ENCODE measurements around the gene MAGEA6.
"Not testable (repeated sequence)": the region's sequence is repeated elsewhere in the genome, so short reads cannot be mapped to it uniquely, and the experiment has no call there.

Gene MAGEA6

GRCh38 chrX:152769549-152770289 is at the start of gene MAGEA6:
TSS of gene MAGEA6 (minus strand) at chrX:152769689. CDS start at chrX:152767650, 2,039 bp downstream.
- DNase-seq (ENCODE audit: low read depth in 2 of 2) = not testable (repeated sequence)

- DNase-seq (ENCODE audit: low read depth in 2 of 2) = no peak
Measured at GRCh38 chrX:152819266-152819665, 49.8 kb upstream of the MAGEA6 start.

- no peak for DNase-seq (ENCODE audit: low read depth in 2 of 2)
Measured at GRCh38 chrX:152818356-152818755, 48.9 kb upstream of the MAGEA6 start.

GRCh38 chrX:152817078-152817764 is 47.7 kb upstream of the MAGEA6 start:
- no peak for DNase-seq (ENCODE audit: low read depth in 2 of 2)

- DNase-seq (ENCODE audit: low read depth in 2 of 2) = no peak
Measured at GRCh38 chrX:152814048-152814447, 44.6 kb upstream of the MAGEA6 start.

GRCh38 chrX:152813206-152813605 is 43.7 kb upstream of the MAGEA6 start:
- DNase-seq (ENCODE audit: low read depth in 2 of 2) = no peak

- DNase-seq (ENCODE audit: low read depth in 2 of 2) = no peak
Measured at GRCh38 chrX:152810403-152810802, 40.9 kb upstream of the MAGEA6 start.

GRCh38 chrX:152806035-152806434 is 36.5 kb upstream of the MAGEA6 start:
- no peak for DNase-seq (ENCODE audit: low read depth in 2 of 2)

- no peak for DNase-seq (ENCODE audit: low read depth in 2 of 2)
Measured at GRCh38 chrX:152798945-152799344, 29.5 kb upstream of the MAGEA6 start.

GRCh38 chrX:152787062-152787461 is 17.6 kb upstream of the MAGEA6 start:
- DNase-seq (ENCODE audit: low read depth in 2 of 2) = not testable (repeated sequence)

- DNase-seq (ENCODE audit: low read depth in 2 of 2) = not testable (repeated sequence)
Measured at GRCh38 chrX:152766562-152766961, 2.9 kb downstream of the MAGEA6 start.

- DNase-seq (ENCODE audit: low read depth in 2 of 2) = not testable (repeated sequence)
Measured at GRCh38 chrX:152761582-152761981, 7.9 kb downstream of the MAGEA6 start.

- not testable (repeated sequence) for DNase-seq (ENCODE audit: low read depth in 2 of 2)
Measured at GRCh38 chrX:152759544-152759943, 9.9 kb downstream of the MAGEA6 start.

GRCh38 chrX:152758918-152759317 is 10.6 kb downstream of the MAGEA6 start, which contains the start of gene CSAG3:
TSS of gene CSAG3 (plus strand) at chrX:152759218.
- not testable (repeated sequence) for DNase-seq (ENCODE audit: low read depth in 2 of 2)

GRCh38 chrX:152754871-152755270 is 14.6 kb downstream of the MAGEA6 start:
- not testable (repeated sequence) for DNase-seq (ENCODE audit: low read depth in 2 of 2)

- DNase-seq (ENCODE audit: low read depth in 2 of 2) = not testable (repeated sequence)
Measured at GRCh38 chrX:152753686-152754650, 15.5 kb downstream of the MAGEA6 start, which contains the start of gene MAGEA2. TSS of gene MAGEA2 (minus strand) at chrX:152753842. CDS start at chrX:152751363, 2,479 bp downstream.

GRCh38 chrX:152738560-152738959 is 30.9 kb downstream of the MAGEA6 start:
- no peak for DNase-seq (ENCODE audit: low read depth in 2 of 2)

GRCh38 chrX:152736528-152736927 is 33.0 kb downstream of the MAGEA6 start:
- DNase-seq (ENCODE audit: low read depth in 2 of 2) = not testable (repeated sequence)

- DNase-seq (ENCODE audit: low read depth in 2 of 2) = no peak
Measured at GRCh38 chrX:152735860-152736511, 33.5 kb downstream of the MAGEA6 start.

- DNase-seq (ENCODE audit: low read depth in 2 of 2) = no peak
Measured at GRCh38 chrX:152735101-152735500, 34.4 kb downstream of the MAGEA6 start.

Measured in stimulated activated CD4-positive, alpha-beta T cell treated with anti-CD3 and anti-CD28 coated beads, Interleukin-12 subunit alpha, Interleukin-12 subunit beta, amount 100 ng/mL, for 24 hours (primary cell).